PC-9 (cell line): ENCODE measurements around the gene CAMTA1. TPM values are rescaled to one million over a fixed set of nuclear protein-coding genes. Genes with fewer than 3 reads are reported as not detected.

Source experiments
- BruUV-seq: library from RNA; stranded (reverse); fragments of 400-500 nt; replicated peaks from 2 replicates; lab custom pipeline; 2021; lab: Mats Ljungman, UMichigan
- CTCF ChIA-PET: fragments of 300-600 bp; sonication (Branson Sonifier 250); formaldehyde crosslinking; loops from one replicate; lab custom pipeline; 2022; ENCODE audit warnings: antibody characterized with exemption; lab: Charles Lee
- POLR2A ChIA-PET: fragments of 300-600 bp; sonication (Branson Sonifier 250); formaldehyde crosslinking; loops from one replicate; lab custom pipeline; 2022; ENCODE audit warnings: antibody characterized with exemption; ENCODE audit not compliant: unreplicated experiment; lab: Charles Lee
- DNase-seq, 2 experiments: peaks; one replicate each; pipeline versions ENCODE4 v3.0.0 to v3.0.0-alpha.2; 2015 to 2022; ENCODE audit warnings: mixed read lengths in 1 of 2
- H2AFZ ChIP-seq: fragments of 200-600 bp; sonication (generic); 2 replicates; pipeline ENCODE4 v1.8.1; 2017; ENCODE audit warnings: antibody characterized with exemption
- H3F3A ChIP-seq: fragments of 200-600 bp; sonication (generic); 2 replicates; pipeline ENCODE4 v1.8.1; 2017; ENCODE audit warnings: antibody characterized with exemption, mild to moderate bottlenecking, low read depth; ENCODE audit not compliant: insufficient read depth
- H3K27ac ChIP-seq: fragments of 200-600 bp; sonication (generic); 2 replicates; pipeline ENCODE4 v1.6.1; 2016; ENCODE audit warnings: mixed run types
- H3K27me3 ChIP-seq: fragments of 200-600 bp; sonication (generic); 2 replicates; pipeline ENCODE4 v1.6.1; 2016; ENCODE audit warnings: low read depth, mixed run types; ENCODE audit not compliant: insufficient read depth
- H3K36me3 ChIP-seq: fragments of 200-600 bp; sonication (generic); 2 replicates; pipeline ENCODE4 v1.6.1; 2016; ENCODE audit warnings: low read depth, mixed run types
- H3K4me1 ChIP-seq: fragments of 200-600 bp; sonication (generic); replicated peaks from 2 replicates; pipeline ENCODE4 v1.6.1; 2016; ENCODE audit warnings: mixed run types; ENCODE audit not compliant: insufficient read depth
- H3K4me2 ChIP-seq: fragments of 200-600 bp; sonication (generic); 2 replicates; pipeline ENCODE4 v1.6.1; 2017; ENCODE audit warnings: mixed run types
- H3K4me3 ChIP-seq: fragments of 200-600 bp; sonication (generic); 2 replicates; pipeline ENCODE4 v1.6.1; 2016; ENCODE audit warnings: mixed run types
- H3K79me2 ChIP-seq: fragments of 200-600 bp; sonication (generic); 2 replicates; pipeline ENCODE4 v1.6.1; 2017; ENCODE audit warnings: low read depth, mixed run types
- H3K9me2 ChIP-seq: fragments of 200-600 bp; sonication (generic); 2 replicates; pipeline ENCODE4 v1.8.1; 2017; ENCODE audit warnings: mild to moderate bottlenecking; ENCODE audit not compliant: insufficient read depth
- H3K9me3 ChIP-seq: fragments of 200-600 bp; sonication (generic); 2 replicates; pipeline ENCODE4 v1.8.1; 2016; ENCODE audit warnings: low read depth; ENCODE audit not compliant: insufficient read depth
- H4K20me1 ChIP-seq: fragments of 200-600 bp; sonication (generic); 2 replicates; pipeline ENCODE4 v1.8.1; 2017; ENCODE audit not compliant: insufficient read depth
- CTCF ChIP-seq: fragments of 200-600 bp; sonication (generic); conservative IDR thresholded peaks from 2 replicates; pipeline ENCODE4 v1.6.1; 2017; ENCODE audit warnings: mixed run types, antibody characterized with exemption, mild to moderate bottlenecking, moderate library complexity
- EZH2 ChIP-seq: fragments of 200-600 bp; sonication (generic); IDR thresholded peaks from 2 replicates; pipeline ENCODE4 v1.8.0; 2017; ENCODE audit warnings: antibody characterized with exemption, low read depth
- intact Hi-C: fragments of 100-400 bp; cut with micrococcal nuclease; formaldehyde crosslinking; loops from one replicate; pipeline ENCODE4 v1.10.0; 2022; ENCODE audit not compliant: unreplicated experiment
- total RNA-seq: library from RNA; stranded (reverse); gene quantifications from 2 replicates; pipeline ENCODE4 v1.2.3, GENCODE V29; 2021

Gene CAMTA1
- total RNA-seq, 1 experiment from 2014 or later = 72.3 TPM

GRCh38 chr1:6870086-6870485, 84.8 kb downstream of the CAMTA1 start:
- no peak overlapping the region for H3K27ac ChIP-seq
- H3K4me3 ChIP-seq = no peak overlapping the region
- H3K4me2 ChIP-seq = no peak overlapping the region
- H3F3A ChIP-seq = no peaks in the 10 kb centered on the region
- H3K4me1 ChIP-seq = no peaks in the 10 kb centered on the region
- TF ChIP-seq CTCF (no peak), EZH2 (no peak)
- no peaks in the 10 kb centered on the region for H3K79me2 ChIP-seq
- H2AFZ ChIP-seq = no peak overlapping the region
- intact Hi-C loops = no loop called here
- H4K20me1 ChIP-seq = no peaks in the 10 kb centered on the region
- H3K9me3 ChIP-seq = no peaks in the 10 kb centered on the region
- no peaks in the 10 kb centered on the region for H3K36me3 ChIP-seq
- no peak for DNase-seq
- CTCF ChIA-PET = no interaction called here
- POLR2A ChIA-PET = no interaction called here
- H3K27me3 ChIP-seq = no peaks in the 10 kb centered on the region
- no peaks in the 10 kb centered on the region for H3K9me2 ChIP-seq
- BruUV-seq = no TSS peak

GRCh38 chr1:6870571-6870970, 85.3 kb downstream of the CAMTA1 start:
- H4K20me1 ChIP-seq = no peaks in the 10 kb centered on the region
- CTCF ChIA-PET = no interaction called here
- H3K9me3 ChIP-seq = no peaks in the 10 kb centered on the region
- no peak for DNase-seq
- H3F3A ChIP-seq = no peaks in the 10 kb centered on the region
- H2AFZ ChIP-seq = no peak overlapping the region
- H3K36me3 ChIP-seq = no peaks in the 10 kb centered on the region
- H3K9me2 ChIP-seq = no peaks in the 10 kb centered on the region
- H3K27me3 ChIP-seq = no peaks in the 10 kb centered on the region
- no peaks in the 10 kb centered on the region for H3K4me1 ChIP-seq
- no peak overlapping the region for H3K27ac ChIP-seq
- no peaks in the 10 kb centered on the region for H3K79me2 ChIP-seq
- no peak for TF ChIP-seq EZH2
- BruUV-seq = no TSS peak
- no peak overlapping the region for H3K4me2 ChIP-seq
- H3K4me3 ChIP-seq = no peak overlapping the region
- POLR2A ChIA-PET = no interaction called here
- intact Hi-C loops = no loop called here

- Histone ChIP-seq H3K27ac (no peak overlapping the region), H3K4me3 (no peak overlapping the region), H3K9me2 (no peaks in the 10 kb centered on the region), H3K79me2 (no peaks in the 10 kb centered on the region), H4K20me1 (no peaks in the 10 kb centered on the region), H3K36me3 (no peaks in the 10 kb centered on the region), H3K4me1 (no peaks in the 10 kb centered on the region), H3K4me2 (no peak overlapping the region), H3K9me3 (no peaks in the 10 kb centered on the region), H3K27me3 (no peaks in the 10 kb centered on the region), H2AFZ (no peak overlapping the region), H3F3A (no peaks in the 10 kb centered on the region)
- POLR2A ChIA-PET = no interaction called here
- no peak for DNase-seq
- CTCF ChIA-PET = no interaction called here
- no TSS peak for BruUV-seq
- no peak for TF ChIP-seq EZH2
- TF ChIP-seq CTCF = no peak
- intact Hi-C loops = no loop called here
Observed at GRCh38 chr1:6871300-6871972, 86.2 kb downstream of the CAMTA1 start.
